ENCODE results near the gene DPPA4. TPM values are rescaled to one million over a fixed set of nuclear protein-coding genes. Genes with fewer than 3 reads are reported as not detected.

The DPPA4 gene
- total and polyA plus RNA-seq, 12 donors: 0.01 TPM; not detected in 11

GRCh38 chr3:109336291-109336861 is 970 bp downstream of the DPPA4 start:
- Histone ChIP-seq H3K27ac (no peak overlapping the region), H3K27me3 (peaks cover 0 to 45% (median 24%) of the 10 kb centered on the region in 7 donors), H3K4me1 (peaks cover 0 to 7% (median 0%) of the 10 kb centered on the region in 9 donors), H3K36me3 (no peaks in the 10 kb centered on the region), H3K4me3 (peak overlapping the region in 9 of 10 donors; percentile 5 to 51 (median 40)), H3K9me3 (no peaks in the 10 kb centered on the region)
- ATAC-seq: peak in 4 of 8 donors; percentile 41 to 57 (median 45)
- TF ChIP-seq CTCF (IDR thresholded peaks at IDR 0.05): no peak
- DNase-seq: no peak
- intact Hi-C loops (cut with DNase I): loop anchor here in 1 of 10 donors (2.0 kb wide), 1 partner anchor 28 kb away; no protein-coding TSS in a partner anchor
- 1 to 2% methylated on average over 17 of the region's 17 CpGs for WGBS, 2 donors

GRCh38 chr3:109334572-109334971 is 2.8 kb downstream of the DPPA4 start:
- Histone ChIP-seq H3K9me3 (no peaks in the 10 kb centered on the region), H3K36me3 (no peaks in the 10 kb centered on the region), H3K27ac (no peak overlapping the region), H3K4me3 (no peak overlapping the region), H3K4me1 (peaks cover 0 to 7% (median 0%) of the 10 kb centered on the region in 9 donors), H3K27me3 (peaks cover 0 to 45% (median 24%) of the 10 kb centered on the region in 7 donors)
- TF ChIP-seq CTCF (IDR thresholded peaks at IDR 0.05): no peak
- DNase-seq (no peak), ATAC-seq (no peak)
- WGBS, 2 donors: 69 to 85% methylated on average over 1 of the region's 1 CpG
- intact Hi-C loops (cut with DNase I): no loop called here

GRCh38 chr3:109331692-109332091 is 5.7 kb downstream of the DPPA4 start:
- TF ChIP-seq CTCF (IDR thresholded peaks at IDR 0.05): no peak
- H3K4me1 ChIP-seq: peaks cover 0 to 7% (median 0%) of the 10 kb centered on the region in 9 donors
- H3K27me3 ChIP-seq: peaks cover 0 to 23% (median 12%) of the 10 kb centered on the region in 7 donors
- intact Hi-C loops (cut with DNase I): no loop called here
- H3K4me3 ChIP-seq: no peak overlapping the region
- H3K36me3 ChIP-seq: no peaks in the 10 kb centered on the region
- no peak for DNase-seq
- ATAC-seq: no peak
- WGBS, 2 donors: 85 to 88% methylated on average over 5 of the region's 5 CpGs
- no peak overlapping the region for H3K27ac ChIP-seq
- H3K9me3 ChIP-seq: no peaks in the 10 kb centered on the region

GRCh38 chr3:109330405-109330804 is 6.9 kb downstream of the DPPA4 start:
- Histone ChIP-seq H3K36me3 (no peaks in the 10 kb centered on the region), H3K4me3 (no peak overlapping the region), H3K27me3 (peaks cover 0 to 10% (median 3%) of the 10 kb centered on the region in 7 donors), H3K27ac (no peak overlapping the region), H3K4me1 (no peaks in the 10 kb centered on the region), H3K9me3 (no peaks in the 10 kb centered on the region)
- ATAC-seq: no peak
- intact Hi-C loops (cut with DNase I): no loop called here
- DNase-seq: no peak
- 75 to 76% methylated on average over 7 of the region's 7 CpGs for WGBS, 2 donors
- no peak for TF ChIP-seq CTCF (IDR thresholded peaks at IDR 0.05)

Measured in heart right ventricle (tissue), 16 donors.